ENCODE results near the gene FEM1B. TPM values are rescaled to one million over a fixed set of nuclear protein-coding genes. Genes with fewer than 3 reads are reported as not detected.
"Not testable (repeated sequence)": the region's sequence is repeated elsewhere in the genome, so short reads cannot be mapped to it uniquely, and the experiment has no call there.

FEM1B gene
- total RNA-seq, result 48.9 TPM
- long read RNA-seq, full-length matches to known transcripts, result 13 of 15 reads
- long read RNA-seq, partial matches to known transcripts, result 0 of 15 reads
- long read RNA-seq, other reads (novel, unspliced or antisense), result 2 of 15 reads

- intact Hi-C loops (cut with DNase I), result loop anchor here (1.0 to 5.0 kb wide), 3 partner anchors 20 to 90 kb away; no protein-coding TSS in a partner anchor
Measured at GRCh38 chr15:68277603-68278344, at the start of gene FEM1B. Gene FEM1B, plus strand, starts transcription at chr15:68277745. Its CDS starts 673 bp downstream, at chr15:68278418.

GRCh38 chr15:68228143-68228970 is 49.2 kb upstream of the FEM1B start:
- intact Hi-C loops (cut with DNase I), result no loop called here
- DNase-seq (ENCODE audit: missing footprints), result peak; percentile 48

More at GRCh38 chr15:68277603-68278344, at the start of gene FEM1B:
- peak; percentile 94 for ATAC-seq
- peak; percentile 95 for DNase-seq (ENCODE audit: missing footprints)

GRCh38 chr15:68228971-68229385 is 48.6 kb upstream of the FEM1B start:
- peak; percentile 71 for DNase-seq (ENCODE audit: missing footprints)
- peak; percentile 3 for ATAC-seq
- intact Hi-C loops (cut with DNase I), result no loop called here

More at GRCh38 chr15:68228143-68228970, 49.2 kb upstream of the FEM1B start:
- ATAC-seq, result no peak

- ATAC-seq (peak; percentile 97), DNase-seq (ENCODE audit: missing footprints) (peak; percentile 93)
- intact Hi-C loops (cut with DNase I), result no loop called here
Measured at GRCh38 chr15:68229386-68230156, 48.0 kb upstream of the FEM1B start, which contains the start of gene CLN6. Gene CLN6, minus strand, starts transcription at chr15:68229728. Its CDS starts 144 bp downstream, at chr15:68229584.

DNA sequence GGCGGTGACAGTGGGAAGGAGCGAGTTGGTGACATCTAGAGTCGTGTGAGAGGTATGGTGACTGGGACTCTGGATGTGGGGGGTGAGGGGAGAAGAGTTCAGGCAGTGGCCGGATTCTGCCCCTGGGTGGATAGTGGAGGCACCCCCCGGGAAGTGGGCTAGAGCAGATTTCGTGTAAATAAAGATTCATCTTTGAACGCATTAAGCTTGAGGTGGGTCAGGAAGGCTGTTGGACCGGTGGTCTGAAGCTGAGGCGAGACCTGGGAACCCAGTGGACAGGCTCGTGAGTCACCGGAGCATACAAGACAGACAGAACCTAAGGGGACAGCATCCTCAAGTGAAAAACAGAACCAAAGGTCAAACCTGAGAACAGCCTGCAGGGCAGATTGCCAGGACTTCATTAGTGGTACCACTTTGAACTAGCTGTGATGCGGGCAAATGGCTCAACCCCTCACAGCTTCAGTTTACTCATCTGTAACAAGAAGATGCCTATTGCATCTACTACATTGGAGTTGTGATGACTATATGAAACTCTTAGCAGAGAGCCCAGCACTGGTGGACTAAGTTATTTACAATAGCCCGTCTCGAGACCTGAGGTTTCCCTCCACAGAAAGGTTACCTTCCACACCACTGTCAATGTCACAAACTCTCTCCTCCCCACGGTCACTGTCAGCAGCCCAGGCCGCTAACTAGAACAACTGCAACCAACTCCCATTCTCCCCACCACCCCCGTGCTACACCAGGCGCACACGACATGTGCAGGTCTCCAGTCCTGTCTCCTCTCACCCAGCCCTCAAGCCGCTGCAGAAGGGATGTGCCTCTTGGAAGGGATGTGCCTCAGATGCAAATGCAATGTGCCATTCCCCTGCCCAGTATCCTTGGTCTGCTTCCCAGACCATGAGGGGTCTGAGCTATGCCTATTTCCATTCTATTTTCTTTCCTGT is 47.1 kb upstream of the FEM1B start:
- ATAC-seq, result no peak
- intact Hi-C loops (cut with DNase I), result loop anchor here (1.0 kb wide), 1 partner anchor 47 kb away; the partner anchor contains the start of gene FEM1B
- peak; percentile 58 for DNase-seq (ENCODE audit: missing footprints)

DNA sequence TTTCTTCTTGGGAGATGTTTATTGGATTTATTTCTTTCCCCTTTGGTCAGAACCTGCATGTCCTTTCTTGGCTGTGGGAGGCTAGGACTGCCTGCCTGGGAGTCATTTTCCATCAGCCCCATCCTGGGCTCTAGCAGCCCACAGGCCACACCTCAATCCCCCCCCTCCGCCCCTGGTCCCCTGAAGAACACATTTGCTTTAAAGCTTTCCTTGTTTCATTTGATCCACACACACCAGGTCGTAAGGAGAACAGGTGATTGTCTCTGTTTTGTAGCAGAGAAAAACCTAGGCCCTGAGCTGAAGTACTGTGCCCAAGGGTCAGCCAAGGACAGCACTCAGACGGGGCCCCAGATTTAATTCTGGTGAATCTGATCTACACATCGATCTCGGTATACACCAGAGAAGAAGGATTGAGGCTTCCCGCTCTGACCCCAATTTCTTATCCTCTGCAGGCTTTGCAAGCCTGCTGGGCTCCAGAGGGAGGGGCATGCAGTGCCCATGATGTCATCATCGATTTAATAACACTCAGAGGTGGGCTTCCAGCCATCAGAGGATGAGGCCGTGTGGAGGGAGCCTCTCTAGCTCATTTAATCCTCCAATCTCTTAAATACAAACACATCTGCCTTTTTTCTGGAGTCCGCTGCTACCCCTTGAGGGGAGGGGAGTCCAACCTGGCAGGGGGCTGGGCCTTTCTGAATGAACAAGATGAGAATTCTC is 46.3 kb upstream of the FEM1B start:
- no peak for ATAC-seq
- no peak for DNase-seq (ENCODE audit: missing footprints)
- intact Hi-C loops (cut with DNase I), result loop anchor here (1.0 kb wide), 1 partner anchor 46 kb away; the partner anchor contains the start of gene FEM1B

DNA sequence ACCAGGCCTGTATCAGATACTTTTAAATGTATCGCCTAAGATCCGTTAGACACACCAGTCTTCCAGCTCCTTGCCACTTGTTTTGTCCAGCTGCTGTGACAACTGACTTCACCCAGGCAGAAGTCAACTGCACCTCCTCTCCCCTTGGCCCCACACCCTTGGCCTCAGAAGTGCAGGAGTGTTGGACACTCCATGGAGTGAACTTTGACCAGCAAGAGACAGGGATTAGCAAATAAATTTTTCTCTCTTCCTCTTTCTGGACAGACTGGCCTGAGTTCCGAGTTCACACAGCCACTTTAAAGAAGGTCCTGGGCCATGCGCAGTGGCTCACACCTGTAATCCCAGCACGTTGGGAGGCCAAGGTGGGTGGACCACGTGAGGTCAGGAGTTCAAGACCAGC is 45.1 kb upstream of the FEM1B start:
- intact Hi-C loops (cut with DNase I), result no loop called here
- DNase-seq (ENCODE audit: missing footprints) (peak; percentile 34), ATAC-seq (no peak)

DNA sequence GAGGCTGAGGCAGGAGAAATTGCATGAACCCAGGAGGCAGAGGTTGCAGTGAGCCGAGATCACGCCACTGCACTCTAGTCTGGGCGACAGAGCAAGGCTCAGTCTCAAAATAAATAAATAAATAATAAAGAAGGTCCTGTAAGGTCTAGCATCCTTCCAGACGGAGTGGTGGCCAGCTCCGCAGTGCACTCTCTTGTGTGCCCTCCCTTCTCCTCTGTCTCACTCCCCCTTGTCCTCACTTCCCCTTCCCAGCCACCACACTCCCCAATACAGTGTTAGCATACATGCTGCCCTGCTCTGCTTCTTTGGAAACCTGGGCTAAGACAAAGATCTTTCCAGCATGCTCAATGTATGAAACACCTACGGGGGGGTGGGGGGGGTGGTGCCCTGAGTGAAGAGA is 44.6 kb upstream of the FEM1B start:
- ATAC-seq (no peak), DNase-seq (ENCODE audit: missing footprints) (no peak)
- intact Hi-C loops (cut with DNase I), result no loop called here

DNA sequence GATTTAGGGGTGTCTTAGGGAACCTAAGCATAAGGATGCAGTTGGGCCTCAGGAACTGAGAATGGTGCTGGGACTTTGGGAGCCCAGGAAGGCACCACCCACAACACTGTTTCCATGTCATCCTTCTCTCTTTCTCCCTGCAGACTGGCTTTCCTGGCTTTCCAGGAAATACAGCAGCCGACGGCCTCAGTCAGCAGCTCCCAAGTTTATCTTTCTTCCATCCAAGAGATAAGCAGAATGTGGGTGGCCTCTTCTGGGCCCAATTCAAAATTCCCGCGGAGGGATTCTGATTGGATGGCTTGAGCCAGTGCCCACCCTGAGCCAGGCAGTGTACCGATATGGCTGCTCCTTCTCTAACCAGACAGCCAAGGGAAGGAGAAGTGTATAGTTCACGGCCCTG is 43.5 kb upstream of the FEM1B start:
- DNase-seq (ENCODE audit: missing footprints), result no peak
- ATAC-seq, result no peak
- intact Hi-C loops (cut with DNase I), result no loop called here

DNA sequence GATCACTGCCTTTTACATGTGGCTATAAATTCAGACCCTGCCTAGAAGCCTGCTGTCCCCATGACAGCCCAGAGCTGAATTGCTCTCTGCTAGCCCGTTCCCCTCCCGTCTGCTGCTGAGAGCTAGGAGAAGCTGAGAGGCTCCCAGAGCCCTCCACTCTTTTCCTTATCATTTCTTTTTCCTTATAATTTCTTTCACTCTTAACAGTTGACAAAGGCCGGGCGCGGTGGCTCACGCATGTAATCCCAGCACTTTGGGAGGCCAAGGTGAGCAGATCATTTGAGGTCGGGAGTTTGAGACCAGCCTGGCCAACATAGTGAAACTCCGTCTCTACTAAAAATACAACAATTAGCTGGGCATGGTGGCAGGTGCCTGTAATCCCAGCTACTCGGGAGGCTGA is 43.0 kb upstream of the FEM1B start:
- intact Hi-C loops (cut with DNase I), result not testable (repeated sequence)

DNA sequence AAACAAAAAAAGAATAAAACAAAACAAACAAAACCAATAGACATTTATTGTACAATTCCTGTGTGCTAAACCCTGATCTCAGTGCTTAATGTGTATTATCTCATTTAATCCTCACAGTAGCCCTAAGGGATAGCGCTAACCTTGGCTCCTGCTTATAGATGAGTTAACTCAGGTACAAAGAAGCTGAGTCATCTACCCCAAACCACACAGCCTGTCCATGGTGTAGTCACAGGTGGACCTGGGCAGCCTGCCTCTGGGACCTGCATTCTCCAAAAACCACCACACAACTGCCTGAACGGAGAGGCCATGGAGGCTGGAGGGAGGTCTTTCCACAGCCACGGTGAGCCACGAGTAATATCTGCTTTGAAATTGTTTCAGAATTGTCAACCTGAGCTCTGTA is 42.5 kb upstream of the FEM1B start:
- intact Hi-C loops (cut with DNase I), result no loop called here
- ATAC-seq (no peak), DNase-seq (ENCODE audit: missing footprints) (no peak)

More for the DNA sequence above, 43.0 kb upstream of the FEM1B start:
- ATAC-seq, result not testable (repeated sequence)
- DNase-seq (ENCODE audit: missing footprints), result peak; percentile 62

DNA sequence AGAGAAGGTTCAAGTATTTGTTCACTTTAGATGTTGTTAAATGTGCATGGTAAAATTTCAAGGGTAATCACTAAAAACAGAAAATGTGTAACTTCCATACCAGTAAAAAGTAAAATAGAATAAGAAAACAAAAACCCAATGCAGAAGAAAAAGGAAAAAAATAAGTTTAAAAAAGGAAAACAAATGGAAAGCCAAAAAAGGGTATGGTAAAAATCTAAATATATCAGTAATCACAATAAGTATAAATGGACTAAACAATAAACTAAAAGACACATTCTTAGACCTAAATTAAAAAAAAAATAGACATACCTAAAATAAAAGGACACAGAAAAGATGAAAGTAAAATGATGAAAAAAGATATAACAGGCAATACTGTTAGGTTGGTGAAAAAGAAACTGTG is 38.5 kb upstream of the FEM1B start:
- no peak for ATAC-seq
- intact Hi-C loops (cut with DNase I), result no loop called here
- DNase-seq (ENCODE audit: missing footprints), result no peak

GRCh38 chr15:68241088-68241935 is 36.2 kb upstream of the FEM1B start:
- intact Hi-C loops (cut with DNase I), result no loop called here
- ATAC-seq (no peak), DNase-seq (ENCODE audit: missing footprints) (no peak)

DNA sequence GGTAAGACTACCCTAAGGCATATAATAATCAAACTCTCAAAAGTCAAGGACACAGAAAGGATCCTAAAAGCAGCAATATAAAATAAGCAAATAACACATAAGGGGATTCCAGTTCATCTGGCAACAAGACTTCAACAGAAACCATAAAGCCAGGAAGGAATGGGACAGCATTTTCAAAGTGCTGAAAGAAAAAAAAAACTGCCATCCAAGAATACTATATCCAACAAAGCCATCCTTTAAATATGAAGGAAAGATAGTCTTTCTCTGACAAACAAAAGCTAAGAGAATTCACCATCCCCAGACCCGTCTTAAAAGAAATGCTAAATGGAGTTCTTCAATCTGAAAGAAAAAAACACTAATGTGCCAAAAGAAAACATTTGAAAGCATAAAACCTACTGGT is 33.3 kb upstream of the FEM1B start:
- ATAC-seq, result no peak
- intact Hi-C loops (cut with DNase I), result no loop called here
- no peak for DNase-seq (ENCODE audit: missing footprints)

DNA sequence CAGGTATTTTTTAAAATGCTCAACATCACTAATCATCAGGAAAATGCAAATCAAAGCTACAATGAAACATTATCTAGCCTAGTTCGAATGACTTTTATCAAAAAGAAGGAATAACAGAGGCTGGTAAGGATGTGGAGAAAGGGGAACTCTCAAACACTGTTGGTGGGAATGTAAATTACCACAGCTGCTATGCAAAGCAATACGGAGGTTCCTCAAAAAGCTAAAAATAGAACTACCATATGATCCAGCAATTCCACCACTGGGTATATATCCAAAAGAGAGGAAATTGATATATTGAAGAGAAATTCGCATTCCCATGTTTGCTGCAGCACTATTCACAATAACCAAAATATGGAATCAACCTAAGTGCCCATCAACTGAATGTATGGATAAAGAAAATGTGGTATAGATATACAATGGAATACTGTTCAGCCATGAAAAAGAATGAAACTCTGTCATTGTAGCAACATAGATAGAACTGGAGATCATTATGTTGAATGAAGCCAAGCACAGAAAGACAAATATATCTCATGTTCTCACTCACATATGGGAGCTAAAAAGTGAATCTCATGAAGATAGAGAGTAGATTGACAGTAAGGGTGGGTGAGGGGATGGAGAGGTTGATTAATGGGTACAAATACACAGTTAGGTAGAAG is 28.4 kb upstream of the FEM1B start:
- DNase-seq (ENCODE audit: missing footprints) (no peak), ATAC-seq (no peak)
- intact Hi-C loops (cut with DNase I), result no loop called here
